ENCODE measurements around the gene GON4L. TPM values are rescaled to one million over a fixed set of nuclear protein-coding genes. Genes with fewer than 3 reads are reported as not detected.

GON4L gene, protein sequence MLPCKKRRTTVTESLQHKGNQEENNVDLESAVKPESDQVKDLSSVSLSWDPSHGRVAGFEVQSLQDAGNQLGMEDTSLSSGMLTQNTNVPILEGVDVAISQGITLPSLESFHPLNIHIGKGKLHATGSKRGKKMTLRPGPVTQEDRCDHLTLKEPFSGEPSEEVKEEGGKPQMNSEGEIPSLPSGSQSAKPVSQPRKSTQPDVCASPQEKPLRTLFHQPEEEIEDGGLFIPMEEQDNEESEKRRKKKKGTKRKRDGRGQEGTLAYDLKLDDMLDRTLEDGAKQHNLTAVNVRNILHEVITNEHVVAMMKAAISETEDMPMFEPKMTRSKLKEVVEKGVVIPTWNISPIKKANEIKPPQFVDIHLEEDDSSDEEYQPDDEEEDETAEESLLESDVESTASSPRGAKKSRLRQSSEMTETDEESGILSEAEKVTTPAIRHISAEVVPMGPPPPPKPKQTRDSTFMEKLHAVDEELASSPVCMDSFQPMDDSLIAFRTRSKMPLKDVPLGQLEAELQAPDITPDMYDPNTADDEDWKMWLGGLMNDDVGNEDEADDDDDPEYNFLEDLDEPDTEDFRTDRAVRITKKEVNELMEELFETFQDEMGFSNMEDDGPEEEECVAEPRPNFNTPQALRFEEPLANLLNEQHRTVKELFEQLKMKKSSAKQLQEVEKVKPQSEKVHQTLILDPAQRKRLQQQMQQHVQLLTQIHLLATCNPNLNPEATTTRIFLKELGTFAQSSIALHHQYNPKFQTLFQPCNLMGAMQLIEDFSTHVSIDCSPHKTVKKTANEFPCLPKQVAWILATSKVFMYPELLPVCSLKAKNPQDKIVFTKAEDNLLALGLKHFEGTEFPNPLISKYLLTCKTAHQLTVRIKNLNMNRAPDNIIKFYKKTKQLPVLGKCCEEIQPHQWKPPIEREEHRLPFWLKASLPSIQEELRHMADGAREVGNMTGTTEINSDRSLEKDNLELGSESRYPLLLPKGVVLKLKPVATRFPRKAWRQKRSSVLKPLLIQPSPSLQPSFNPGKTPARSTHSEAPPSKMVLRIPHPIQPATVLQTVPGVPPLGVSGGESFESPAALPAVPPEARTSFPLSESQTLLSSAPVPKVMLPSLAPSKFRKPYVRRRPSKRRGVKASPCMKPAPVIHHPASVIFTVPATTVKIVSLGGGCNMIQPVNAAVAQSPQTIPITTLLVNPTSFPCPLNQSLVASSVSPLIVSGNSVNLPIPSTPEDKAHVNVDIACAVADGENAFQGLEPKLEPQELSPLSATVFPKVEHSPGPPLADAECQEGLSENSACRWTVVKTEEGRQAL (N-terminal part only)
- 14.6 to 16.5 TPM (median 15.5 TPM) in 5 replicates for total RNA-seq (2022; extraction: Qiagen RNA extraction; ENCODE audit: low read depth)

GRCh38 chr1:155856975-155857930 lies at the start of gene GON4L:
Gene GON4L, minus strand, starts transcription at chr1:155857214. Its CDS starts 3,434 bp downstream, at chr1:155853780.

GRCh38 chr1:155859234-155859829 lies 2.3 kb upstream of the GON4L start, which contains the start of gene SYT11:
Gene SYT11, plus strand, starts transcription at chr1:155859567. Its CDS starts 195 bp downstream, at chr1:155859762.

Other genes with a start within 250 kb of the GON4L start
- 35.6 to 48.0 TPM (median 43.2 TPM) in 5 replicates for gene MSTO1, start 247.0 kb downstream of the GON4L start, total RNA-seq (2022; extraction: Qiagen RNA extraction; ENCODE audit: low read depth)
- 42.3 to 48.3 TPM (median 46.4 TPM) in 5 replicates for gene YY1AP1, start 168.4 kb downstream of the GON4L start, total RNA-seq (2022; extraction: Qiagen RNA extraction; ENCODE audit: low read depth)
- 111 to 150 TPM (median 113 TPM) in 5 replicates for gene DAP3, start 168.1 kb downstream of the GON4L start, total RNA-seq (2022; extraction: Qiagen RNA extraction; ENCODE audit: low read depth)
- gene SYT11, start 2.4 kb upstream of the GON4L start, total RNA-seq (2022; extraction: Qiagen RNA extraction; ENCODE audit: low read depth) = 0.93 to 1.3 TPM (median 1.2 TPM) in 5 replicates
- 17.8 to 24.8 TPM (median 21.8 TPM) in 5 replicates for gene RIT1, start 54.1 kb upstream of the GON4L start, total RNA-seq (2022; extraction: Qiagen RNA extraction; ENCODE audit: low read depth)
- 16.3 to 26.8 TPM (median 24.5 TPM) in 5 replicates for gene KHDC4, start 77.2 kb upstream of the GON4L start, total RNA-seq (2022; extraction: Qiagen RNA extraction; ENCODE audit: low read depth)
- not detected in 5 replicates for gene RXFP4, start 84.4 kb upstream of the GON4L start, total RNA-seq (2022; extraction: Qiagen RNA extraction; ENCODE audit: low read depth)
- 29.2 to 44.4 TPM (median 37.7 TPM) in 5 replicates for gene ARHGEF2, start 121.3 kb upstream of the GON4L start, total RNA-seq (2022; extraction: Qiagen RNA extraction; ENCODE audit: low read depth)
- gene SSR2, start 163.7 kb upstream of the GON4L start, total RNA-seq (2022; extraction: Qiagen RNA extraction; ENCODE audit: low read depth) = 256 to 276 TPM (median 258 TPM) in 5 replicates
- gene UBQLN4, start 196.6 kb upstream of the GON4L start, total RNA-seq (2022; extraction: Qiagen RNA extraction; ENCODE audit: low read depth) = 35.1 to 45.0 TPM (median 43.9 TPM) in 5 replicates
- 133 to 163 TPM (median 154 TPM) in 5 replicates for gene LAMTOR2, start 197.6 kb upstream of the GON4L start, total RNA-seq (2022; extraction: Qiagen RNA extraction; ENCODE audit: low read depth)
- gene RAB25, start 203.9 kb upstream of the GON4L start, total RNA-seq (2022; extraction: Qiagen RNA extraction; ENCODE audit: low read depth) = 0.29 to 0.62 TPM (median 0.38 TPM) in 3 of 5 replicates, not detected in the others
- 0.83 to 3.8 TPM (median 2.2 TPM) in 5 replicates for gene MEX3A, start 225.3 kb upstream of the GON4L start, total RNA-seq (2022; extraction: Qiagen RNA extraction; ENCODE audit: low read depth)

All from A549 treated with ZK216348 at 1 μM for 4 hours (cell line).